OCI-LY3 (cell line): ENCODE results near the gene CMTR2.
"Not testable (repeated sequence)": the region's sequence is repeated elsewhere in the genome, so short reads cannot be mapped to it uniquely, and the experiment has no call there.

Experiments
- H2AFZ ChIP-seq: fragments of 200-600, 300-600 bp; shearing (Covaris generic); 2 replicates; pipeline ENCODE4 v1.6.0; 2014; ENCODE audit warnings: antibody characterized with exemption, low read depth, low read length
- H3K27ac ChIP-seq: fragments of 200-600, 300-600 bp; sonication (generic); 2 replicates; pipeline ENCODE4 v1.5.1; 2014; ENCODE audit warnings: mild to moderate bottlenecking, low read length, moderate library complexity, mixed read lengths
- H3K27me3 ChIP-seq: fragments of 200-600, 300-600 bp; sonication (generic); 2 replicates; pipeline ENCODE4 v1.6.1; 2014; ENCODE audit warnings: low read depth, low read length, mixed read lengths
- H3K36me3 ChIP-seq: fragments of 200-600, 300-600 bp; sonication (generic); replicated peaks from 2 replicates; pipeline ENCODE3; 2014; ENCODE audit warnings: low read depth, low read length, mixed read lengths
- H3K4me1 ChIP-seq: fragments of 300-600, 200-600 bp; sonication (generic); 2 replicates; pipeline ENCODE4 v1.6.1; 2014; ENCODE audit warnings: low read length, mixed read lengths
- H3K4me2 ChIP-seq: fragments of 200-600, 300-600 bp; sonication (generic); 2 replicates; pipeline ENCODE4 v1.6.1; 2014; ENCODE audit warnings: low read length, mixed read lengths
- H3K4me3 ChIP-seq: fragments of 300-600, 200-600 bp; sonication (generic); 2 replicates; pipeline ENCODE4 v1.5.1; 2014; ENCODE audit warnings: antibody characterized with exemption, mild to moderate bottlenecking, low read length, moderate library complexity
- H3K79me2 ChIP-seq: fragments of 300-600, 200-600 bp; shearing (Covaris generic); 2 replicates; pipeline ENCODE4 v1.6.1; 2014; ENCODE audit warnings: mild to moderate bottlenecking, low read length, mixed read lengths
- H3K9ac ChIP-seq: fragments of 300-600, 200-600 bp; shearing (Covaris generic); 2 replicates; pipeline ENCODE4 v1.6.0; 2014; ENCODE audit warnings: mild to moderate bottlenecking, low read length, moderate library complexity
- H3K9me3 ChIP-seq: fragments of 200-600, 300-600 bp; shearing (Covaris generic); 2 replicates; pipeline ENCODE4 v1.6.1; 2014; ENCODE audit warnings: low read length, mixed read lengths; ENCODE audit not compliant: insufficient read depth
- H4K20me1 ChIP-seq: fragments of 200-600, 300-600 bp; sonication (generic); 2 replicates; pipeline ENCODE4 v1.6.1; 2016; ENCODE audit warnings: low read length, mixed read lengths; ENCODE audit not compliant: insufficient read depth
- CTCF ChIP-seq: fragments of 200-600, 300-600 bp; sonication (generic); IDR thresholded peaks from 2 replicates; pipeline ENCODE4 v1.5.1; 2014; ENCODE audit warnings: antibody characterized with exemption, low read length, low read depth
- EZH2phosphoT487 ChIP-seq: fragments of 200-600 bp; shearing (Covaris generic); IDR thresholded peaks from 2 replicates; pipeline ENCODE4 v1.6.1; 2018; ENCODE audit warnings: antibody characterized with exemption, mixed run types, low read depth

Gene CMTR2

DNA sequence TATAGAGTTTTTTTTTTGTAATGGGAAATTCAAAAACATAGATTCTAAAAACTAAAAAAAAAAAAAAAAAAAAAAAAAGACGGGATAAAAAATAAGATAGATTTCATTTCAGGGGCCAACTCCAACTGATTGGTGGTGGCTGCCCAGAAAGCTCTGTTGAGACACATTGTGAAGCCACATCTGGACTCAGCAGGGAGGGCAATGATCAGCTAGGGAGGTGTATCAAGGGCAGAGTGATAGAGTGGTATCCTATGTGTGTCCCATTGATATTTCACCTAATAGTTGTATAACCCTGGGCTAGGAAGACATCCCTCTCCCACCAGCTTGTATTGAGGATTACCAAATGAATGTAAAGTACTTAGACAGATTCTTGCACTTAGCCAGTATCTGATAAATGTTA is 6.7 kb upstream of the CMTR2 start:
- Histone ChIP-seq H3K4me3 (no peak overlapping the region), H3K4me2 (no peak overlapping the region), H3K27ac (no peak overlapping the region), H3K27me3 (peaks cover 35% of the 10 kb centered on the region), H2AFZ (no peak overlapping the region), H3K9me3 (no peaks in the 10 kb centered on the region), H4K20me1 (no peaks in the 10 kb centered on the region), H3K9ac (no peak overlapping the region), H3K36me3 (no peaks in the 10 kb centered on the region), H3K4me1 (no peaks in the 10 kb centered on the region), H3K79me2 (no peaks in the 10 kb centered on the region)
- no peak for TF ChIP-seq EZH2phosphoT487
- no peak for TF ChIP-seq CTCF

GRCh38 chr16:71293919-71294318 is 4.7 kb upstream of the CMTR2 start:
- Histone ChIP-seq H3K4me1 (peaks cover 3% of the 10 kb centered on the region; the same call in 1 of the 2 replicates), H3K9ac (no peak overlapping the region), H4K20me1 (no peaks in the 10 kb centered on the region), H2AFZ (no peak overlapping the region), H3K36me3 (no peaks in the 10 kb centered on the region), H3K4me2 (no peak overlapping the region), H3K27ac (no peak overlapping the region), H3K9me3 (no peaks in the 10 kb centered on the region), H3K79me2 (peaks cover 3% of the 10 kb centered on the region), H3K27me3 (peaks cover 19% of the 10 kb centered on the region; the same call in 1 of the 2 replicates), H3K4me3 (no peak overlapping the region)
- TF ChIP-seq CTCF = no peak
- no peak for TF ChIP-seq EZH2phosphoT487

- H3K36me3 ChIP-seq, H4K20me1 ChIP-seq, H3K27ac ChIP-seq, H3K4me2 ChIP-seq, H2AFZ ChIP-seq, H3K9me3 ChIP-seq, H3K4me3 ChIP-seq, H3K9ac ChIP-seq: not testable (repeated sequence)
- peaks cover 21% of the 10 kb centered on the region for H3K79me2 ChIP-seq
- H3K27me3 ChIP-seq = peaks cover 17% of the 10 kb centered on the region; the same call in 1 of the 2 replicates
- H3K4me1 ChIP-seq = peaks cover 13% of the 10 kb centered on the region
Measured at GRCh38 chr16:71292095-71292494, 2.9 kb upstream of the CMTR2 start.

DNA sequence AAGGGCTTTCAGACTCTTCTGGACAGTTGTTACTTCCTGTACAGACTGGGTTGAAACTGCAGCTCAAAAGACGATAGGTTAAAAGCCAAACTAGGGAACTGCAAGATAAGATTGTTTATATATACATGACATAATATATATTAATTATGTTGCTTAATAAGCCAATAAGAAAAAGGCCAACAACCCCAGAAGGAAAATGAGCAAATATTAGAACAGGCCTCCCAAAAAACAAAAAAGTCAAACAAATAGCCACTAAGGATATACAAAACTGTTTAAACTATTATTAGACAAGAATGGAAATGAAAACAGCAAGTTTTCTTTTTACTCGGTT is 495 bp upstream of the CMTR2 start:
- peak overlapping the region; percentile 53; the same call in 1 of the 2 replicates for H3K27ac ChIP-seq
- no peaks in the 10 kb centered on the region for H3K9me3 ChIP-seq
- peaks cover 24% of the 10 kb centered on the region for H3K36me3 ChIP-seq
- TF ChIP-seq EZH2phosphoT487 (no peak), CTCF (no peak)
- peak overlapping the region; percentile 84 for H2AFZ ChIP-seq
- peak overlapping the region; percentile 72 for H3K4me2 ChIP-seq
- peaks cover 12% of the 10 kb centered on the region; the same call in 1 of the 2 replicates for H3K27me3 ChIP-seq
- peaks cover 21% of the 10 kb centered on the region for H3K79me2 ChIP-seq
- peak overlapping the region; percentile 93 for H3K4me3 ChIP-seq
- H3K9ac ChIP-seq = peak overlapping the region; percentile 87
- H4K20me1 ChIP-seq = no peaks in the 10 kb centered on the region
- peaks cover 13% of the 10 kb centered on the region for H3K4me1 ChIP-seq

DNA sequence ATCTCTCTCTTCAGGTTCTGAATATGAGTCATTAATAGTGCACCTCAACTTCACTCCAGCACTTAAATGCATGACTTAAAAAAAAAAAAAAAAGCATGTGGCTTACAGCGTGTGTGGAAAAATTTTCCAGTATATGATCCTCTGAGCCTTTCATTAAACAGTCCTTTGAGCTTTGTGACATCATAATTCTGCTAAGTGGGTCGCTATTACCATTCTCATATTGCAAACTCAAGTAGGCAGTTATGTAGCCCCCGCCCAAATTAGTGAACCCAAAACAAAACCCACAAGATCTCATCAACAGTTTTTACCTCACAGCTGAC is 672 bp downstream of the CMTR2 start:
- Histone ChIP-seq H2AFZ (peak overlapping the region; percentile 84; the same call in 1 of the 2 replicates), H3K9ac (peak overlapping the region; percentile 87), H3K27me3 (peaks cover 8% of the 10 kb centered on the region; the same call in 1 of the 2 replicates), H4K20me1 (no peaks in the 10 kb centered on the region), H3K4me3 (peak overlapping the region; percentile 93), H3K4me2 (peak overlapping the region; percentile 72), H3K79me2 (peaks cover 21% of the 10 kb centered on the region), H3K36me3 (peaks cover 35% of the 10 kb centered on the region), H3K27ac (peak overlapping the region; percentile 53; the same call in 1 of the 2 replicates), H3K9me3 (no peaks in the 10 kb centered on the region), H3K4me1 (peaks cover 13% of the 10 kb centered on the region)
- no peak for TF ChIP-seq EZH2phosphoT487
- TF ChIP-seq CTCF = no peak
